ENCODE results near the gene PAK4.
A peak's percentile ranks its signal among the peaks of the same experiment; 100 is the strongest.

Gene PAK4

GRCh38 chr19:39156326-39157230, 31.0 kb downstream of the PAK4 start:
- H3K27ac ChIP-seq (ENCODE audit: poor library complexity, severe bottlenecking) = peak overlapping the region; percentile 13
- no peaks in the 10 kb centered on the region for H3K27me3 ChIP-seq (ENCODE audit: insufficient read depth, poor library complexity, severe bottlenecking)
- TF ChIP-seq CTCF (IDR thresholded peaks at IDR 0.05; ENCODE audit: poor library complexity, severe bottlenecking) = no peak
- no peak overlapping the region for H3K4me3 ChIP-seq (ENCODE audit: severe bottlenecking)
- peaks cover 29% of the 10 kb centered on the region for H3K4me1 ChIP-seq (ENCODE audit: insufficient read depth, poor library complexity, severe bottlenecking)
- no peaks in the 10 kb centered on the region for H3K36me3 ChIP-seq (ENCODE audit: low read depth)
- ATAC-seq (ENCODE audit: low read depth) = peak; percentile 30
- no peaks in the 10 kb centered on the region for H3K9me3 ChIP-seq (ENCODE audit: severe bottlenecking)
- DNase-seq (ENCODE audit: low spot score) = no peak

- no peaks in the 10 kb centered on the region for H3K36me3 ChIP-seq (ENCODE audit: low read depth)
- TF ChIP-seq CTCF (IDR thresholded peaks at IDR 0.05; ENCODE audit: poor library complexity, severe bottlenecking) = no peak
- no peaks in the 10 kb centered on the region for H3K9me3 ChIP-seq (ENCODE audit: severe bottlenecking)
- DNase-seq (ENCODE audit: low spot score) (no peak), ATAC-seq (ENCODE audit: low read depth) (no peak)
- H3K27me3 ChIP-seq (ENCODE audit: insufficient read depth, poor library complexity, severe bottlenecking) = no peaks in the 10 kb centered on the region
- no peak overlapping the region for H3K4me3 ChIP-seq (ENCODE audit: severe bottlenecking)
- no peak overlapping the region for H3K27ac ChIP-seq (ENCODE audit: poor library complexity, severe bottlenecking)
- peaks cover 29% of the 10 kb centered on the region for H3K4me1 ChIP-seq (ENCODE audit: insufficient read depth, poor library complexity, severe bottlenecking)
Observed at GRCh38 chr19:39157275-39157996, 31.9 kb downstream of the PAK4 start.

GRCh38 chr19:39157997-39158389, 32.4 kb downstream of the PAK4 start:
- peaks cover 29% of the 10 kb centered on the region for H3K4me1 ChIP-seq (ENCODE audit: insufficient read depth, poor library complexity, severe bottlenecking)
- H3K9me3 ChIP-seq (ENCODE audit: severe bottlenecking) = no peaks in the 10 kb centered on the region
- peak; percentile 40 for DNase-seq (ENCODE audit: low spot score)
- no peak overlapping the region for H3K27ac ChIP-seq (ENCODE audit: poor library complexity, severe bottlenecking)
- no peaks in the 10 kb centered on the region for H3K27me3 ChIP-seq (ENCODE audit: insufficient read depth, poor library complexity, severe bottlenecking)
- no peaks in the 10 kb centered on the region for H3K36me3 ChIP-seq (ENCODE audit: low read depth)
- no peak for ATAC-seq (ENCODE audit: low read depth)
- no peak for TF ChIP-seq CTCF (IDR thresholded peaks at IDR 0.05; ENCODE audit: poor library complexity, severe bottlenecking)
- no peak overlapping the region for H3K4me3 ChIP-seq (ENCODE audit: severe bottlenecking)

GRCh38 chr19:39158646-39159260, 33.2 kb downstream of the PAK4 start:
- Histone ChIP-seq H3K4me1 (ENCODE audit: insufficient read depth, poor library complexity, severe bottlenecking) (peaks cover 29% of the 10 kb centered on the region), H3K4me3 (ENCODE audit: severe bottlenecking) (no peak overlapping the region), H3K36me3 (ENCODE audit: low read depth) (no peaks in the 10 kb centered on the region), H3K27me3 (ENCODE audit: insufficient read depth, poor library complexity, severe bottlenecking) (no peaks in the 10 kb centered on the region), H3K27ac (ENCODE audit: poor library complexity, severe bottlenecking) (no peak overlapping the region), H3K9me3 (ENCODE audit: severe bottlenecking) (no peaks in the 10 kb centered on the region)
- no peak for TF ChIP-seq CTCF (IDR thresholded peaks at IDR 0.05; ENCODE audit: poor library complexity, severe bottlenecking)
- DNase-seq (ENCODE audit: low spot score) = no peak
- no peak for ATAC-seq (ENCODE audit: low read depth)

Data from RWPE2 (cell line).